Motor neuron (in vitro differentiated cells): Measurements from ENCODE around the gene PDE8A. TPM values are rescaled to one million over a fixed set of nuclear protein-coding genes. Genes with fewer than 3 reads are reported as not detected.

Experiments
- ATAC-seq, 8 experiments: fragments of 200-7000 bp; cut with Tn5 transposase; replicated peaks in 6 of 8; 2 replicates each; pipeline ENCODE4 v1.8.0; 2021; ENCODE audit warnings: mild to moderate bottlenecking in 8 of 8, moderate library complexity in 8 of 8
- H3K27ac ChIP-seq, 2 donors: fragments of 250-450 bp; sonication (Bioruptor Pico); 2 replicates each; pipeline ENCODE4 v1.9.0; 2021; ENCODE audit warnings: antibody characterized with exemption in 2 of 2, mild to moderate bottlenecking in 2 of 2, moderate library complexity in 1 of 2
- H3K4me1 ChIP-seq, 2 donors: fragments of 250-450 bp; sonication (Bioruptor Pico); replicated peaks in 1 of 2; 2 replicates each; pipeline ENCODE4 v1.6.1; 2021; ENCODE audit warnings: antibody characterized with exemption in 2 of 2, mild to moderate bottlenecking in 2 of 2, moderate library complexity in 1 of 2
- H3K4me3 ChIP-seq, 5 donors: fragments of 250-450 bp; sonication (Bioruptor Pico); 2 replicates each; pipeline ENCODE4 v1.9.0; 2021; ENCODE audit warnings: antibody characterized with exemption in 5 of 5, mild to moderate bottlenecking in 5 of 5, moderate library complexity in 4 of 5
- WGBS, 10 experiments: fragments of 450-650 bp; shearing (Covaris generic); methylation state at CpG; one replicate each; pipeline ENCODE4 v1.0.0; 2022; 5-methylcytosine and 5-hydroxymethylcytosine counted together
- in situ Hi-C, 9 experiments: fragments of 400-800 bp; cut with MboI; loops; one replicate each; pipeline ENCODE4 v1.15.0; 2021; ENCODE audit warnings: low sequenced_read_pairs in 9 of 9, low pct_unique_long_range_greater_than_20kb in 2 of 9; ENCODE audit not compliant: unreplicated experiment in 9 of 9
- total RNA-seq, 8 experiments: library from RNA; unstranded; fragments of 300-600 nt; gene quantifications; 2 replicates each; pipeline versions ENCODE4 v1.2.3 to v1.2.4, GENCODE V29; 2022

The PDE8A gene
- total RNA-seq, 8 experiments from 2014 or later = 6.2 to 81.4 (median 28.2) TPM

- ATAC-seq = peak in 2 of 8 experiments; percentile 42 to 47
Measured at GRCh38 chr15:84949043-84949442, 32.6 kb upstream of the PDE8A start.

GRCh38 chr15:84949845-84950569 is 31.6 kb upstream of the PDE8A start:
- Histone ChIP-seq H3K4me3 (no peak overlapping the region), H3K27ac (no peak overlapping the region), H3K4me1 (peaks cover 0 to 8% of the 10 kb centered on the region in 2 donors)
- no peak for ATAC-seq
- WGBS, 10 experiments = 29 to 91% (median 74%) methylated on average over 2 to 7 of the region's 7 CpGs
- in situ Hi-C loops = loop anchor here in 2 of 9 experiments (25.0 kb wide), 2 partner anchors 187 to 363 kb away; no protein-coding TSS in a partner anchor

More at GRCh38 chr15:84949043-84949442, 32.6 kb upstream of the PDE8A start:
- Histone ChIP-seq H3K4me3 (no peak overlapping the region), H3K27ac (no peak overlapping the region), H3K4me1 (peaks cover 0 to 8% of the 10 kb centered on the region in 2 donors)
- in situ Hi-C loops = loop anchor here in 2 of 9 experiments (25.0 kb wide), 1 partner anchor 362 kb away; no protein-coding TSS in a partner anchor
- 0 to 94% (median 20%) methylated on average over 1 to 2 of the region's 2 CpGs; no CpG with 5 or more reads in 5 of the 10 experiments for WGBS, 10 experiments

- WGBS, 10 experiments = 52 to 100% (median 74%) methylated on average over 1 to 7 of the region's 7 CpGs; no CpG with 5 or more reads in 2 of the 10 experiments
- H3K4me3 ChIP-seq = no peak overlapping the region
- in situ Hi-C loops = loop anchor here in 1 of 9 experiments (25.0 kb wide), 1 partner anchor 187 kb away; no protein-coding TSS in a partner anchor
- H3K4me1 ChIP-seq = peaks cover 0 to 8% of the 10 kb centered on the region in 2 donors
- H3K27ac ChIP-seq = no peak overlapping the region
- ATAC-seq = no peak
Measured at GRCh38 chr15:84950570-84951111, 31.0 kb upstream of the PDE8A start.

- in situ Hi-C loops = loop anchor here in 1 of 9 experiments (25.0 kb wide), 1 partner anchor 186 kb away; no protein-coding TSS in a partner anchor
- no peak overlapping the region for H3K27ac ChIP-seq
- no peak overlapping the region for H3K4me3 ChIP-seq
- 27 to 100% (median 84%) methylated on average over 1 to 5 of the region's 5 CpGs; no CpG with 5 or more reads in 3 of the 10 experiments for WGBS, 10 experiments
- peaks cover 0 to 8% of the 10 kb centered on the region in 2 donors for H3K4me1 ChIP-seq
- ATAC-seq = no peak
Measured at GRCh38 chr15:84951736-84952135, 29.9 kb upstream of the PDE8A start.

GRCh38 chr15:84953136-84953535 is 28.5 kb upstream of the PDE8A start:
- ATAC-seq = no peak
- Histone ChIP-seq H3K27ac (no peak overlapping the region), H3K4me3 (no peak overlapping the region), H3K4me1 (peaks cover 0 to 3% of the 10 kb centered on the region in 2 donors)
- in situ Hi-C loops = loop anchor here in 1 of 9 experiments (25.0 kb wide), 1 partner anchor 184 kb away; no protein-coding TSS in a partner anchor
- WGBS, 10 experiments = 49 to 100% (median 82%) methylated on average over 1 to 2 of the region's 4 CpGs; no CpG with 5 or more reads in 3 of the 10 experiments

- no peak for ATAC-seq
- WGBS, 10 experiments = 20 to 100% (median 100%) methylated on average over 1 of the region's 1 CpG; no CpG with 5 or more reads in 5 of the 10 experiments
- Histone ChIP-seq H3K27ac (no peak overlapping the region), H3K4me3 (no peak overlapping the region), H3K4me1 (no peaks in the 10 kb centered on the region)
- in situ Hi-C loops = loop anchor here in 1 of 9 experiments (25.0 kb wide), 1 partner anchor 184 kb away; no protein-coding TSS in a partner anchor
Measured at GRCh38 chr15:84953726-84954125, 27.9 kb upstream of the PDE8A start.

GRCh38 chr15:84955089-84955848 is 26.4 kb upstream of the PDE8A start:
- in situ Hi-C loops = loop anchor here in 1 of 9 experiments (25.0 kb wide), 1 partner anchor 182 kb away; no protein-coding TSS in a partner anchor
- Histone ChIP-seq H3K4me1 (no peaks in the 10 kb centered on the region), H3K27ac (no peak overlapping the region), H3K4me3 (no peak overlapping the region)
- ATAC-seq = peak; percentile 68 to 100 (median 98)
- 0 to 74% (median 40%) methylated on average over 1 to 10 of the region's 15 CpGs; no CpG with 5 or more reads in 2 of the 10 experiments for WGBS, 10 experiments

- no peak overlapping the region for H3K27ac ChIP-seq
- H3K4me3 ChIP-seq = no peak overlapping the region
- 62 to 100% (median 91%) methylated on average over 1 to 2 of the region's 2 CpGs; no CpG with 5 or more reads in 2 of the 10 experiments for WGBS, 10 experiments
- ATAC-seq = no peak
- in situ Hi-C loops = loop anchor here in 1 of 9 experiments (25.0 kb wide), 1 partner anchor 181 kb away; no protein-coding TSS in a partner anchor
- H3K4me1 ChIP-seq = no peaks in the 10 kb centered on the region
Measured at GRCh38 chr15:84956199-84956598, 25.5 kb upstream of the PDE8A start.

GRCh38 chr15:84960391-84961113 is 21.1 kb upstream of the PDE8A start:
- in situ Hi-C loops = loop anchor here in 1 of 9 experiments (10.0 to 25.0 kb wide), 2 partner anchors 84 to 177 kb away; no protein-coding TSS in a partner anchor

GRCh38 chr15:84961114-84961452 is 20.6 kb upstream of the PDE8A start:
- Histone ChIP-seq H3K4me3 (no peak overlapping the region), H3K4me1 (no peaks in the 10 kb centered on the region), H3K27ac (no peak overlapping the region)
- WGBS, 10 experiments = 22 to 93% (median 37%) methylated on average over 1 to 3 of the region's 3 CpGs; no CpG with 5 or more reads in 3 of the 10 experiments
- peak in 5 of 8 experiments; percentile 72 to 99 (median 84) for ATAC-seq
- in situ Hi-C loops = loop anchor here in 1 of 9 experiments (10.0 to 25.0 kb wide), 2 partner anchors 84 to 176 kb away; no protein-coding TSS in a partner anchor

More at GRCh38 chr15:84960391-84961113, 21.1 kb upstream of the PDE8A start:
- ATAC-seq = peak in 5 of 8 experiments; percentile 19 to 65 (median 43)
- 46 to 95% (median 70%) methylated on average over 2 to 10 of the region's 13 CpGs for WGBS, 10 experiments
- Histone ChIP-seq H3K27ac (no peak overlapping the region), H3K4me1 (no peaks in the 10 kb centered on the region), H3K4me3 (no peak overlapping the region)

GRCh38 chr15:84961707-84962106 is 19.9 kb upstream of the PDE8A start:
- H3K27ac ChIP-seq = no peak overlapping the region
- no peak overlapping the region for H3K4me3 ChIP-seq
- 21 to 100% (median 78%) methylated on average over 1 to 3 of the region's 3 CpGs; no CpG with 5 or more reads in 2 of the 10 experiments for WGBS, 10 experiments
- no peak for ATAC-seq
- in situ Hi-C loops = loop anchor here in 1 of 9 experiments (10.0 to 25.0 kb wide), 2 partner anchors 83 to 176 kb away; no protein-coding TSS in a partner anchor
- H3K4me1 ChIP-seq = no peaks in the 10 kb centered on the region
